Measurements from ENCODE around the gene ALKBH5.

- TF ChIP-seq EZH2 (IDR thresholded peaks at IDR 0.05; ENCODE audit: borderline replicate concordance, low read depth, low read length, poor library complexity, severe bottlenecking) (no peak), CTCF (conservative IDR thresholded peaks at IDR 0.05; ENCODE audit: low read depth, low read length) (no peak)
Measured at GRCh38 chr17:18179804-18180203, 3.8 kb upstream of the ALKBH5 start.

All from A673 (cell line).